NCI-H2227 (cell line): ENCODE results near the gene RAB11FIP4.

Experiments
- DNase-seq: peaks from one replicate; lab custom pipeline; 2025; ENCODE audit not compliant: unreplicated experiment; lab: John Stamatoyannopoulos, UW

The RAB11FIP4 gene

GRCh38 chr17:31540602-31541307 lies 149.3 kb downstream of the RAB11FIP4 start:
- no peak for DNase-seq

- no peak for DNase-seq
Observed at GRCh38 chr17:31541559-31541958, 150.1 kb downstream of the RAB11FIP4 start.

- DNase-seq = no peak
Observed at GRCh38 chr17:31544186-31544585, 152.7 kb downstream of the RAB11FIP4 start.

- no peak for DNase-seq
Observed at GRCh38 chr17:31546650-31547049, 155.2 kb downstream of the RAB11FIP4 start.

GRCh38 chr17:31548709-31549108 lies 157.2 kb downstream of the RAB11FIP4 start:
- DNase-seq = no peak

GRCh38 chr17:31549121-31549524 lies 157.6 kb downstream of the RAB11FIP4 start:
- peak; percentile 22 for DNase-seq

- peak; percentile 91 for DNase-seq
Observed at GRCh38 chr17:31549525-31550388, 158.3 kb downstream of the RAB11FIP4 start.

- DNase-seq = no peak
Observed at GRCh38 chr17:31550389-31551056, 159.0 kb downstream of the RAB11FIP4 start.

GRCh38 chr17:31552568-31552967 lies 161.1 kb downstream of the RAB11FIP4 start:
- DNase-seq = no peak

- no peak for DNase-seq
Observed at GRCh38 chr17:31553506-31553905, 162.0 kb downstream of the RAB11FIP4 start.

GRCh38 chr17:31554930-31555329 lies 163.5 kb downstream of the RAB11FIP4 start:
- no peak for DNase-seq

- DNase-seq = no peak
Observed at GRCh38 chr17:31556969-31557645, 165.6 kb downstream of the RAB11FIP4 start.

GRCh38 chr17:31558748-31559583 lies 167.5 kb downstream of the RAB11FIP4 start:
- peak; percentile 76 for DNase-seq

- no peak for DNase-seq
Observed at GRCh38 chr17:31559584-31560501, 168.4 kb downstream of the RAB11FIP4 start.

GRCh38 chr17:31560616-31561235 lies 169.3 kb downstream of the RAB11FIP4 start:
- no peak for DNase-seq

GRCh38 chr17:31561469-31562375 lies 170.2 kb downstream of the RAB11FIP4 start:
- DNase-seq = no peak

- DNase-seq = no peak
Observed at GRCh38 chr17:31562376-31562840, 170.9 kb downstream of the RAB11FIP4 start.

GRCh38 chr17:31564291-31564690 lies 172.8 kb downstream of the RAB11FIP4 start:
- DNase-seq = no peak
